Endodermal cell (in vitro differentiated cells): ENCODE data around the gene NOVA2. TPM values are rescaled to one million over a fixed set of nuclear protein-coding genes. Genes with fewer than 3 reads are reported as not detected.

Experiments used
- DNase-seq: peaks from one replicate; pipeline ENCODE4 v3.0.0-alpha.2; 2017
- H3K27ac ChIP-seq: 2 replicates; pipeline ENCODE4 v1.5.1; 2013; ENCODE audit warnings: mild to moderate bottlenecking, low read depth, low read length, moderate library complexity
- H3K27me3 ChIP-seq: 2 replicates; pipeline ENCODE4 v1.6.1; 2013; ENCODE audit warnings: mild to moderate bottlenecking, low read length, moderate library complexity; ENCODE audit not compliant: insufficient read depth, control insufficient read depth, poor library complexity, severe bottlenecking
- H3K36me3 ChIP-seq: 2 replicates; pipeline ENCODE4 v1.7.0; 2013; ENCODE audit warnings: mild to moderate bottlenecking, low read length, moderate library complexity; ENCODE audit not compliant: control insufficient read depth, insufficient read depth
- H3K4me1 ChIP-seq: one replicate; pipeline ENCODE4 v1.7.0; 2013; ENCODE audit warnings: low read length; ENCODE audit not compliant: control insufficient read depth, insufficient read depth
- H3K4me3 ChIP-seq: 2 replicates; pipeline ENCODE4 v1.5.1; 2013; ENCODE audit warnings: mild to moderate bottlenecking, low read length, moderate library complexity
- H3K9ac ChIP-seq: 2 replicates; pipeline ENCODE4 v1.6.1; 2013; ENCODE audit warnings: mild to moderate bottlenecking, low read length, moderate library complexity; ENCODE audit not compliant: poor library complexity, severe bottlenecking; ENCODE audit errors: extremely low read depth
- H3K9me3 ChIP-seq: 2 replicates; pipeline ENCODE4 v1.6.1; 2013; ENCODE audit warnings: mild to moderate bottlenecking, low read length, moderate library complexity; ENCODE audit not compliant: control insufficient read depth
- H3K27ac Mint-ChIP-seq: 2 replicates; pipeline ENCODE4 v1.8.0; 2020; ENCODE audit warnings: mixed read lengths
- H3K27me3 Mint-ChIP-seq: 2 replicates; pipeline ENCODE4 v1.8.0; 2021; ENCODE audit warnings: mild to moderate bottlenecking, mixed read lengths; ENCODE audit not compliant: insufficient read depth
- H3K36me3 Mint-ChIP-seq: 2 replicates; pipeline ENCODE4 v1.8.0; 2020; ENCODE audit warnings: low read depth, mixed read lengths
- H3K4me1 Mint-ChIP-seq: 2 replicates; pipeline ENCODE4 v1.8.0; 2020; ENCODE audit warnings: mixed read lengths
- H3K4me3 Mint-ChIP-seq: 2 replicates; pipeline ENCODE4 v1.8.0; 2020; ENCODE audit warnings: mild to moderate bottlenecking, moderate library complexity, mixed read lengths
- H3K9me3 Mint-ChIP-seq: 2 replicates; pipeline ENCODE4 v1.8.0; 2020; ENCODE audit warnings: mild to moderate bottlenecking, mixed read lengths
- WGBS, 2 experiments: methylation state at CpG; one replicate each; pipeline versions ENCODE4 v1.1.5 to v1.1.7; 2013; ENCODE audit warnings: missing lambda C conversion rate in 2 of 2, mixed read lengths in 1 of 2; ENCODE audit not compliant: insufficient coverage in 1 of 2, insufficient read length in 1 of 2; 5-methylcytosine and 5-hydroxymethylcytosine counted together
- total RNA-seq, 2 donors: library from RNA; stranded (reverse); fragmentation: NEBNext Ultra II Directional in 1 of 2; extraction: Animal tissue kit (Norgen Biotek cat#: 25700) in 1 of 2; gene quantifications; 2 replicates in 1 of 2; 3 replicates in 1 of 2; pipeline ENCODE4 v1.2.1, GENCODE V29; 2021
- TF ChIP-seq, protein P1 (sequence below): fragments of 200-600 bp; sonication (generic); conservative IDR thresholded peaks from 2 replicates; pipeline ENCODE4 v1.5.0; 2021; ENCODE audit warnings: antibody characterized with exemption, mild to moderate bottlenecking

Gene NOVA2
- total RNA-seq, 2 donors from 2014 or later: 0.64 to 0.91 TPM

DNA sequence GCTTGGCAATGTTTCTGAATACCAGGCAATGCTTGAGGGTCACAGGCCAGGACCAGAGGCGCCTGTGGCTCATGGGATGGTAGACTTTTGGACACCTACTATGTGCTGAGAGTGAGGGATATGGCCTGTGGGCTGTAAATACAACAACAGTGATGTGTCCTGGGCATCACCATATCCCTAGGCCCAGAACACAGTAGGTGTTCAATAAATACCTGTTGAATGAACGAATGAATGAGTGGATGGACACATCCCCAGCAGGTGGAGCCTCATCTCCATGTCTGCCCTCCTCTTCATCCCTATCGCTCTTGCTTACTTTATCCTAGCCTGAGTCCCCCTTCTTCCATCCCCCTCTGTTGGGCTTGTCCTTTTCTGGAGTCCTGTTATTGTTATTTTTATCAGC is 42.6 kb downstream of the NOVA2 start:
- 80 to 86% methylated on average over 3 of the region's 3 CpGs for WGBS, 2 experiments
- H3K36me3 ChIP-seq: no peaks in the 10 kb centered on the region
- no peaks in the 10 kb centered on the region for H3K9me3 Mint-ChIP-seq

DNA sequence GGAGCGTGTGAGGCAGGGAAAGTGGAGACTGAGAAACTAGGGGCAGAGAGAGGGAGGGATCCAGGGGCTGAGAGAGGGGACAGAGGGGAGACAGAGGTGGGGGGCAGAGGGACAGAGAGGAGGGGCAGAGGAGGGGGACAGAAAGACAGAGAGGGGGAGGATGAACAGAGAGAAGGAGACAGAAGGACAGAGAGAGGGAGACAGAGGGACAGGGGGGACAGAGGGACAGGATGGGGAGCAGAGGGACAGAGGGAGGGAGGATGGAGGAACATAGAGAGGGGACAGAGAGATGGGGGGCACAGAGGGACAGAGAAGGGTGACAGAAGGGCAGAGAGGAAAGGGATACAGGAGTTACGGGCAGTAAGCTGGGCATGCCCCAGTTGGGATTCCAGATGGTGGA is 44.4 kb downstream of the NOVA2 start:
- no peaks in the 10 kb centered on the region for H3K36me3 Mint-ChIP-seq
- TF ChIP-seq, protein P1, sequence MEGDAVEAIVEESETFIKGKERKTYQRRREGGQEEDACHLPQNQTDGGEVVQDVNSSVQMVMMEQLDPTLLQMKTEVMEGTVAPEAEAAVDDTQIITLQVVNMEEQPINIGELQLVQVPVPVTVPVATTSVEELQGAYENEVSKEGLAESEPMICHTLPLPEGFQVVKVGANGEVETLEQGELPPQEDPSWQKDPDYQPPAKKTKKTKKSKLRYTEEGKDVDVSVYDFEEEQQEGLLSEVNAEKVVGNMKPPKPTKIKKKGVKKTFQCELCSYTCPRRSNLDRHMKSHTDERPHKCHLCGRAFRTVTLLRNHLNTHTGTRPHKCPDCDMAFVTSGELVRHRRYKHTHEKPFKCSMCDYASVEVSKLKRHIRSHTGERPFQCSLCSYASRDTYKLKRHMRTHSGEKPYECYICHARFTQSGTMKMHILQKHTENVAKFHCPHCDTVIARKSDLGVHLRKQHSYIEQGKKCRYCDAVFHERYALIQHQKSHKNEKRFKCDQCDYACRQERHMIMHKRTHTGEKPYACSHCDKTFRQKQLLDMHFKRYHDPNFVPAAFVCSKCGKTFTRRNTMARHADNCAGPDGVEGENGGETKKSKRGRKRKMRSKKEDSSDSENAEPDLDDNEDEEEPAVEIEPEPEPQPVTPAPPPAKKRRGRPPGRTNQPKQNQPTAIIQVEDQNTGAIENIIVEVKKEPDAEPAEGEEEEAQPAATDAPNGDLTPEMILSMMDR: no peak

More for the DNA sequence above, 42.6 kb downstream of the NOVA2 start:
- Mint-ChIP-seq H3K36me3 (no peaks in the 10 kb centered on the region), H3K4me3 (no peak overlapping the region), H3K4me1 (peaks cover 1% of the 10 kb centered on the region), H3K27ac (no peak overlapping the region), H3K27me3 (peaks cover 75% of the 10 kb centered on the region)
- Histone ChIP-seq H3K4me3 (no peak overlapping the region), H3K27me3 (peaks cover 18% of the 10 kb centered on the region), H3K4me1 (no peaks in the 10 kb centered on the region), H3K9ac (no peak overlapping the region), H3K27ac (no peak overlapping the region), H3K9me3 (no peaks in the 10 kb centered on the region)
- TF ChIP-seq, protein P1: peak; percentile 12
- DNase-seq: no peak

DNA sequence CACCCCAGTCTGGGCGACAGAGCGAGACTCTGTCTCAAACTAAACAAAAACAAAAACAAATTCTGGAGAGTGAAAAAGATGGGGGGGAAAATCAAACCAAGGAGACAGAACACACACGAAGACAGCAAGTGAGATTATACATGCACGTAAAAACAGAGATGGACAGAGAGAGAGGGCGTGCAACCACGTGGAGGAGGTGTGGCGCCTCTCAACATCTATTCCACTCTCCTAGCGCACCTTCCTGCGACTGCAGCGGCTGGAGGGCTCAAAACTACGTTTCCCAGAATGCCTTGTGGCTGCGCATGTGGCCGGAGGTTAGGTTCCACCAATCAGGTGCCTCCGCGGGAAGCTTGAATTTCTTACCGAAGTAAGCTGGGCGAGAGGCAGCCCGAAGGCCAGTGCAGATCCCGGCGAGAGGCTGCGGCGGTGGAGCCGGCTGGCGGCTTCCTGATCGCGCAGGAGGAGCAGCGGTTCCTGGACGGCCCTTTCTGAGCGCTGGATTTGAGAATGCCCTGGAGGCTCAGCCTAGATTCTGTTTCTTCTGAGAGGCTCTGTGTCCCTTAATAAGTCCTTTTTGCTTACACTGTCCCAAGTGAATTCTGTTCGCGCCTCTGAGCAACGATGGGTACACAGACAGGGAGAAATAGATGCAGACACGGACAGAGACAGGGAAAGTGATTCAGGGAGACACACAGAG is 46.0 kb downstream of the NOVA2 start:
- H3K27ac Mint-ChIP-seq: no peak overlapping the region
- no peaks in the 10 kb centered on the region for H3K9me3 ChIP-seq
- TF ChIP-seq, protein P1: peak; percentile 32
- no peaks in the 10 kb centered on the region for H3K36me3 ChIP-seq
- peak; percentile 98 for DNase-seq
- H3K4me1 ChIP-seq: no peaks in the 10 kb centered on the region
- H3K4me3 Mint-ChIP-seq: peak overlapping the region; percentile 30
- H3K36me3 Mint-ChIP-seq: no peaks in the 10 kb centered on the region
- H3K4me1 Mint-ChIP-seq: peaks cover 1% of the 10 kb centered on the region
- peaks cover 56% of the 10 kb centered on the region for H3K27me3 Mint-ChIP-seq
- H3K9me3 Mint-ChIP-seq: no peaks in the 10 kb centered on the region
- H3K27me3 ChIP-seq: peaks cover 18% of the 10 kb centered on the region
- peak overlapping the region; percentile 2 for H3K4me3 ChIP-seq
- WGBS, 2 experiments: 13 to 15% methylated on average over 23 to 32 of the region's 33 CpGs
- no peak overlapping the region for H3K9ac ChIP-seq
- no peak overlapping the region for H3K27ac ChIP-seq

More for the DNA sequence above, 44.4 kb downstream of the NOVA2 start:
- Mint-ChIP-seq H3K27me3 (peaks cover 65% of the 10 kb centered on the region), H3K4me1 (peaks cover 1% of the 10 kb centered on the region), H3K27ac (no peak overlapping the region), H3K4me3 (no peak overlapping the region), H3K9me3 (no peaks in the 10 kb centered on the region)
- 85 to 90% methylated on average over 2 of the region's 2 CpGs for WGBS, 2 experiments
- Histone ChIP-seq H3K9ac (no peak overlapping the region), H3K27ac (no peak overlapping the region), H3K9me3 (no peaks in the 10 kb centered on the region), H3K4me1 (no peaks in the 10 kb centered on the region), H3K4me3 (no peak overlapping the region), H3K27me3 (peaks cover 18% of the 10 kb centered on the region), H3K36me3 (no peaks in the 10 kb centered on the region)
- DNase-seq: no peak
